Left ventricle myocardium inferior (tissue), 1 donor: ENCODE results near the gene ARHGEF7. TPM values are rescaled to one million over a fixed set of nuclear protein-coding genes. Genes with fewer than 3 reads are reported as not detected.
A peak's percentile ranks its signal among the peaks of the same experiment; 100 is the strongest.
"Not testable (repeated sequence)": the region's sequence is repeated elsewhere in the genome, so short reads cannot be mapped to it uniquely, and the experiment has no call there.

Experiments
- DNase-seq: peaks from one replicate; pipeline ENCODE4 v3.0.0-alpha.2; 2020
- H3K27ac ChIP-seq: fragments of 200-600 bp; replicated peaks from 2 replicates; pipeline ENCODE4 v1.8.0; 2021
- H3K27me3 ChIP-seq: fragments of 200-600 bp; 2 replicates; pipeline ENCODE4 v1.8.0; 2021; ENCODE audit warnings: low read depth
- H3K36me3 ChIP-seq: fragments of 200-600 bp; 2 replicates; pipeline ENCODE4 v1.8.0; 2021
- H3K4me1 ChIP-seq: fragments of 200-600 bp; 2 replicates; pipeline ENCODE4 v1.8.0; 2021
- H3K4me3 ChIP-seq: fragments of 200-600 bp; 2 replicates; pipeline ENCODE4 v1.8.0; 2021; ENCODE audit warnings: mild to moderate bottlenecking, moderate library complexity
- H3K9me3 ChIP-seq: fragments of 200-600 bp; replicated peaks from 2 replicates; pipeline ENCODE4 v1.8.0; 2021
- CTCF ChIP-seq: fragments of 200-600 bp; IDR thresholded peaks from 2 replicates; pipeline ENCODE4 v1.8.0; 2021; ENCODE audit warnings: antibody characterized with exemption, mild to moderate bottlenecking, borderline replicate concordance
- intact Hi-C: fragments of 100-400 bp; cut with micrococcal nuclease; formaldehyde crosslinking; loops from one replicate; pipeline ENCODE4 v1.11.0; 2022
- total RNA-seq: library from RNA; stranded (reverse); fragmentation: NEBNext Ultra II Directional; extraction: Animal tissue kit (Norgen Biotek cat#: 25700); gene quantifications from one replicate; pipeline ENCODE4 v1.2.1, GENCODE V29; 2021
- donor health status: DM: no; HTN: yes; CAD: no; lungs with severe emphysema.

The ARHGEF7 gene
- total RNA-seq, 1 donor from 2014 or later, result 35.9 TPM

- H3K9me3 ChIP-seq, result no peaks in the 10 kb centered on the region
- peak overlapping the region; percentile 83 for H3K27ac ChIP-seq
- H3K4me1 ChIP-seq, result peaks cover 77% of the 10 kb centered on the region
- TF ChIP-seq CTCF, result no peak
- H3K27me3 ChIP-seq, result no peaks in the 10 kb centered on the region
- no peaks in the 10 kb centered on the region for H3K36me3 ChIP-seq
- no peak for DNase-seq
- no peak overlapping the region for H3K4me3 ChIP-seq
- intact Hi-C loops, result no loop called here
These were observed 68.8 kb downstream of the ARHGEF7 start for GRCh38 chr13:111183959-111184358.

- H3K27ac ChIP-seq, result peak overlapping the region; percentile 83
- no peaks in the 10 kb centered on the region for H3K36me3 ChIP-seq
- intact Hi-C loops, result no loop called here
- peak; percentile 47 for DNase-seq
- no peaks in the 10 kb centered on the region for H3K27me3 ChIP-seq
- H3K4me3 ChIP-seq, result peak overlapping the region; percentile 22
- peaks cover 79% of the 10 kb centered on the region for H3K4me1 ChIP-seq
- no peaks in the 10 kb centered on the region for H3K9me3 ChIP-seq
- no peak for TF ChIP-seq CTCF
These were observed 69.6 kb downstream of the ARHGEF7 start for GRCh38 chr13:111184458-111185401.

GRCh38 chr13:111186305-111186935 lies 71.3 kb downstream of the ARHGEF7 start:
- intact Hi-C loops, result no loop called here
- no peaks in the 10 kb centered on the region for H3K36me3 ChIP-seq
- no peaks in the 10 kb centered on the region for H3K27me3 ChIP-seq
- peak overlapping the region; percentile 83 for H3K27ac ChIP-seq
- H3K4me1 ChIP-seq, result peaks cover 74% of the 10 kb centered on the region
- H3K4me3 ChIP-seq, result peak overlapping the region; percentile 2
- DNase-seq, result no peak
- no peaks in the 10 kb centered on the region for H3K9me3 ChIP-seq
- no peak for TF ChIP-seq CTCF

- Histone ChIP-seq H3K9me3 (no peaks in the 10 kb centered on the region), H3K4me3 (no peak overlapping the region), H3K4me1 (peaks cover 76% of the 10 kb centered on the region), H3K27ac (peak overlapping the region; percentile 83), H3K36me3 (no peaks in the 10 kb centered on the region), H3K27me3 (no peaks in the 10 kb centered on the region)
- no peak for TF ChIP-seq CTCF
- no peak for DNase-seq
- intact Hi-C loops, result no loop called here
These were observed 72.9 kb downstream of the ARHGEF7 start for GRCh38 chr13:111187960-111188541.

GRCh38 chr13:111189064-111189505 lies 74.0 kb downstream of the ARHGEF7 start:
- intact Hi-C loops, H3K9me3 ChIP-seq, H3K4me3 ChIP-seq, DNase-seq, H3K36me3 ChIP-seq, H3K27me3 ChIP-seq: not testable (repeated sequence)
- peak overlapping the region; percentile 83 for H3K27ac ChIP-seq
- H3K4me1 ChIP-seq, result peaks cover 75% of the 10 kb centered on the region

GRCh38 chr13:111189516-111189915 lies 74.4 kb downstream of the ARHGEF7 start:
- H3K4me3 ChIP-seq, intact Hi-C loops, H3K27me3 ChIP-seq, DNase-seq, H3K9me3 ChIP-seq, H3K27ac ChIP-seq, H3K36me3 ChIP-seq: not testable (repeated sequence)
- H3K4me1 ChIP-seq, result peaks cover 75% of the 10 kb centered on the region

- H3K27me3 ChIP-seq, H3K4me3 ChIP-seq, DNase-seq, H3K9me3 ChIP-seq, H3K27ac ChIP-seq, intact Hi-C loops, H3K36me3 ChIP-seq: not testable (repeated sequence)
- H3K4me1 ChIP-seq, result peaks cover 47% of the 10 kb centered on the region
These were observed 78.1 kb downstream of the ARHGEF7 start for GRCh38 chr13:111193223-111193622.

- intact Hi-C loops, DNase-seq, H3K36me3 ChIP-seq, H3K4me3 ChIP-seq, H3K27ac ChIP-seq, H3K9me3 ChIP-seq, H3K27me3 ChIP-seq: not testable (repeated sequence)
- peaks cover 39% of the 10 kb centered on the region for H3K4me1 ChIP-seq
These were observed 79.5 kb downstream of the ARHGEF7 start for GRCh38 chr13:111194651-111195050.

GRCh38 chr13:111198732-111199378 lies 83.7 kb downstream of the ARHGEF7 start:
- DNase-seq, H3K9me3 ChIP-seq, H3K27me3 ChIP-seq, H3K36me3 ChIP-seq, intact Hi-C loops, H3K4me3 ChIP-seq, H3K27ac ChIP-seq: not testable (repeated sequence)
- peaks cover 64% of the 10 kb centered on the region for H3K4me1 ChIP-seq
